K562 (cell line): ENCODE results near the gene ARHGAP9. TPM values are rescaled to one million over a fixed set of nuclear protein-coding genes. Genes with fewer than 3 reads are reported as not detected.

ENCODE experiments used
- ATAC-seq: fragments of 200-7000 bp; cut with Tn5 transposase; 3 replicates; pipeline ENCODE4 v1.9.1; 2020; ENCODE audit warnings: moderate library complexity
- BruUV-seq: library from RNA; stranded (reverse); fragments of 400-500 nt; replicated peaks from 2 replicates; lab custom pipeline; 2021; lab: Mats Ljungman, UMichigan
- CTCF ChIA-PET: fragments of 300-600 bp; formaldehyde crosslinking; extraction: SDS; loops from one replicate; lab custom pipeline; 2021; ENCODE audit warnings: low intra/inter-chr PET ratio; lab: Yijun Ruan, JAX
- POLR2A ChIA-PET: fragments of 300-600, 350-650 bp; sonication (Branson Sonifier 250); formaldehyde crosslinking; extraction: SDS; loops from one replicate; lab custom pipeline; 2021; ENCODE audit warnings: antibody characterized with exemption, inconsistent platforms; lab: Yijun Ruan, JAX
- DNase-seq, 4 experiments: peaks; one replicate each; pipeline versions ENCODE4 v3.0.0 to v3.0.0-alpha.2; 2011 to 2018; ENCODE audit warnings: low spot score in 3 of 4, mixed read lengths in 3 of 4; ENCODE audit errors: extremely low read depth in 1 of 4
- FAIRE-seq: peaks from 2 replicates; lab custom pipeline; 2011; peaks lifted over from hg19 to GRCh38; lab: Jason Lieb, UNC
- H2AFZ ChIP-seq: 2 replicates; pipeline ENCODE4 v1.6.0; 2011; ENCODE audit warnings: low read depth, low read length, control low read depth, inconsistent platforms
- H3K27ac ChIP-seq: fragments of 200-600 bp; 3 replicates; pipeline ENCODE4 v1.8.0; 2011; ENCODE audit warnings: low read depth, mild to moderate bottlenecking, control low read depth, inconsistent platforms, low read length, moderate library complexity, mixed read lengths; ENCODE audit errors: extremely low read depth
- H3K27me3 ChIP-seq, 2 experiments: fragments of 300-600 bp in 1 of 2; 2 replicates in 1 of 2; 3 replicates in 1 of 2; pipeline versions ENCODE4 v1.6.0 to v1.8.0; 2011; ENCODE audit warnings: inconsistent platforms in 2 of 2, low read length in 2 of 2, mild to moderate bottlenecking in 1 of 2, mixed read lengths in 1 of 2, moderate library complexity in 1 of 2; ENCODE audit not compliant: control insufficient read depth in 2 of 2, insufficient read depth in 2 of 2
- H3K36me3 ChIP-seq: fragments of 300-600 bp; 3 replicates; pipeline ENCODE4 v1.8.0; 2011; ENCODE audit warnings: mild to moderate bottlenecking, low read length, inconsistent platforms; ENCODE audit not compliant: control insufficient read depth, insufficient read depth
- H3K4me1 ChIP-seq, 2 experiments: fragments of 200-600 bp in 1 of 2; replicated peaks in 1 of 2; 2 replicates in 1 of 2; 3 replicates in 1 of 2; pipeline versions ENCODE4 v1.5.1 to v1.8.0; 2011; ENCODE audit warnings: inconsistent platforms in 2 of 2, low read length in 2 of 2, mild to moderate bottlenecking in 1 of 2, mixed read lengths in 1 of 2, moderate library complexity in 1 of 2; ENCODE audit not compliant: control insufficient read depth in 2 of 2, insufficient read depth in 2 of 2
- H3K4me2 ChIP-seq: 2 replicates; pipeline ENCODE4 v1.6.1; 2011; ENCODE audit warnings: low read length, control low read depth, inconsistent platforms, mixed read lengths; ENCODE audit not compliant: insufficient read depth
- H3K4me3 ChIP-seq: fragments of 200-600 bp; sonication (generic), shearing (Covaris generic); 2 replicates; pipeline ENCODE4 v1.5.1; 2016; ENCODE audit warnings: control low read depth, inconsistent platforms
- H3K79me2 ChIP-seq: fragments of 200-600 bp; 3 replicates; pipeline ENCODE4 v1.8.0; 2011; ENCODE audit warnings: low read length, inconsistent platforms; ENCODE audit not compliant: control insufficient read depth, insufficient read depth
- H3K9ac ChIP-seq, 2 experiments: 2 replicates each; pipeline versions ENCODE4 v1.6.0 to v1.6.1; 2011; ENCODE audit warnings: low read depth in 2 of 2, low read length in 2 of 2, control low read depth in 1 of 2, inconsistent platforms in 1 of 2, mild to moderate bottlenecking in 1 of 2, mixed read lengths in 1 of 2; ENCODE audit not compliant: insufficient read depth in 1 of 2
- H3K9me1 ChIP-seq: one replicate; pipeline ENCODE4 v1.6.0; 2011; ENCODE audit warnings: inconsistent platforms, mild to moderate bottlenecking, low read length, moderate library complexity; ENCODE audit not compliant: control insufficient read depth, insufficient read depth
- H3K9me3 ChIP-seq: replicated peaks from 2 replicates; pipeline ENCODE4 v1.5.1; 2011; ENCODE audit warnings: low read depth, low read length, inconsistent platforms; ENCODE audit not compliant: control insufficient read depth, insufficient read depth
- H4K20me1 ChIP-seq: replicated peaks from 2 replicates; pipeline ENCODE4 v1.6.1; 2011; ENCODE audit warnings: low read length, inconsistent platforms, mixed read lengths; ENCODE audit not compliant: control insufficient read depth, insufficient read depth
- ARHGAP35 ChIP-seq: fragments of 450-650 bp; IDR thresholded peaks from 2 replicates; pipeline ENCODE4 v1.6.1; 2018; ENCODE audit not compliant: partially characterized antibody
- MAX ChIP-seq: sonication (generic); formaldehyde crosslinking; IDR thresholded peaks from 2 replicates; pipeline ENCODE4 v1.9.0; 2022; ENCODE audit warnings: mild to moderate bottlenecking, missing genetic modification reagents
- MLLT1 ChIP-seq, 2 experiments: fragments of 450-650 bp; IDR thresholded peaks; 2 replicates each; pipeline ENCODE4 v1.6.1; 2016
- NRF1 ChIP-seq, 2 experiments: fragments of 450-650 bp; IDR thresholded peaks in 1 of 2; conservative IDR thresholded peaks in 1 of 2; 2 replicates each; pipeline ENCODE4 v1.6.1; 2014; ENCODE audit warnings: mild to moderate bottlenecking in 2 of 2
- POLR2AphosphoS5 ChIP-seq: IDR thresholded peaks from 2 replicates; pipeline ENCODE4 v1.6.1; 2011; ENCODE audit warnings: mild to moderate bottlenecking, low read depth, low read length, moderate library complexity; ENCODE audit not compliant: control insufficient read depth, insufficient read depth
- RBFOX2 ChIP-seq: fragments of 200-400 bp; formaldehyde crosslinking; IDR thresholded peaks from 2 replicates; pipeline ENCODE4 v1.6.1; 2017; ENCODE audit warnings: low read depth, mild to moderate bottlenecking, low read length, moderate library complexity
- SP1 ChIP-seq: sonication (generic); formaldehyde crosslinking; IDR thresholded peaks from 2 replicates; pipeline ENCODE4 v1.8.1; 2022; ENCODE audit warnings: mild to moderate bottlenecking, missing genetic modification reagents
- TBP ChIP-seq: optimal IDR thresholded peaks from 2 replicates; pipeline ENCODE3; 2011; ENCODE audit warnings: low read depth, low read length, improper control_type of control experiment
- THRAP3 ChIP-seq: fragments of 450-650 bp; IDR thresholded peaks from 2 replicates; pipeline ENCODE4 v1.6.1; 2016; ENCODE audit warnings: mild to moderate bottlenecking, inconsistent platforms, borderline replicate concordance
- ZBED1 ChIP-seq: IDR thresholded peaks from 2 replicates; pipeline ENCODE4 v1.6.1; 2014
- ZKSCAN8 ChIP-seq: fragments of 200-800 bp; sonication (Bioruptor generic); IDR thresholded peaks from 2 replicates; pipeline ENCODE4 v1.6.1; 2016; ENCODE audit warnings: missing genetic modification characterization, missing compliant biosample characterization
- ZNF133 ChIP-seq: fragments of 250-450 bp; sonication (Bioruptor Pico); IDR thresholded peaks from 2 replicates; pipeline ENCODE4 v1.4.0; 2020; ENCODE audit warnings: mild to moderate bottlenecking
- ZNF263 ChIP-seq: sonication (generic); formaldehyde crosslinking; IDR thresholded peaks from 2 replicates; pipeline ENCODE4 v1.8.0; 2022; ENCODE audit warnings: mild to moderate bottlenecking, missing genetic modification reagents, borderline replicate concordance
- ZNF347 ChIP-seq: fragments of 450-650 bp; formaldehyde crosslinking; IDR thresholded peaks from 2 replicates; pipeline ENCODE4 v1.4.0; 2020; ENCODE audit warnings: low read depth, mild to moderate bottlenecking, moderate library complexity
- WGBS: fragments of 100-300 bp; shearing (Covaris generic); methylation state at CpG from one replicate; pipeline ENCODE4 v1.1.6; 2016; ENCODE audit warnings: low coverage, mixed read lengths; ENCODE audit not compliant: insufficient coverage; ENCODE audit errors: missing lambda C conversion rate; 5-methylcytosine and 5-hydroxymethylcytosine counted together
- in situ Hi-C: fragments of 300-500 bp; cut with MboI; formaldehyde crosslinking; loops from 4 replicates; pipeline ENCODE4 v1.15.0; 2018; ENCODE audit warnings: inconsistent platforms, mixed read lengths
- intact Hi-C: fragments of 100-400 bp; cut with micrococcal nuclease; formaldehyde crosslinking; loops from 2 replicates; pipeline ENCODE4 v1.14.2; 2022
- polyA plus RNA-seq, 8 experiments: library from polyadenylated mRNA; depleted of rRNA in 4 of 8; stranded (reverse) in 5 of 8; unstranded in 3 of 8; fragments of >200 nt; fragmentation: Nextera tagmentation in 2 of 8; fragmentation: Illumina TruSeq in 1 of 8; extraction: Ambion mirVana in 2 of 8; extraction: Trizol in 1 of 8; gene quantifications; 2 replicates each; pipeline versions ENCODE4 v1.2.1 to v1.2.3, GENCODE V29; 2011 to 2014; ENCODE audit warnings: inconsistent platforms in 1 of 8, missing spikeins in 1 of 8
- total RNA-seq, 7 experiments: library from RNA; depleted of rRNA in 6 of 7; stranded (reverse); fragments of >200 nt in 6 of 7; fragmentation: Illumina TruSeq in 2 of 7; extraction: Trizol in 2 of 7; gene quantifications; 2 replicates each; pipeline versions ENCODE4 v1.2.1 to v1.2.3, GENCODE V29; 2011 to 2021; ENCODE audit warnings: low replicate concordance in 1 of 7
- TF ChIP-seq, protein P1 (sequence below): fragments of 450-650 bp; IDR thresholded peaks from 2 replicates; pipeline ENCODE4 v1.7.1; 2018; ENCODE audit warnings: mild to moderate bottlenecking, low read depth; ENCODE audit not compliant: partially characterized antibody
- TF ChIP-seq, protein P2 (sequence below): fragments of 250-450 bp; sonication (Bioruptor Pico); IDR thresholded peaks from 2 replicates; pipeline ENCODE4 v1.9.0; 2021; ENCODE audit warnings: mild to moderate bottlenecking

Gene ARHGAP9
- total and polyA plus RNA-seq, 9 of the 15 experiments (the other 6 are each of a cell fraction or from before 2014, with no cell fraction given) = 1.5 to 10.2 (median 5.1) TPM

DNA sequence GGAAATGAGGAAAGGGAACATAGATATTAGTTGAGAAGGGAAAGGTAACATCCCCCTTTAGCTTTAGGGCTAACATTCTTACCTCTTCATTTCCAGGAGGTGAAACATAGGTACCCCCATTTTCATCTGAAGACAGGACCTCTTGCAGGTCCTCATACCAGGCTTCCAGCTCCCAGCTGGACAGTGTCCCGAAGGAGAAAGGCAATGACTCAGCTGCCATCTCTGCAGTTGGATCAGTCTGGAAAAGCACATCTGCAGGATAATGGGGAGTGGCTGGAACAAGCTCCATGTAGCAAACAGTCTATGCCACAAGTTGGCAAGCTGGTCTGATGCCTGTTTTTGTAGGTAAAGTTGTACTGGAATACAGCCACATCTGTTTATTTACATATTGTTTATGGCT lies 37.5 kb upstream of the ARHGAP9 start (continued):
- no peak for TF ChIP-seq NRF1 (conservative IDR thresholded peaks at IDR 0.05 in 1 of 2, IDR thresholded peaks at IDR 0.05 in 1 of 2)
- TF ChIP-seq, protein P1, sequence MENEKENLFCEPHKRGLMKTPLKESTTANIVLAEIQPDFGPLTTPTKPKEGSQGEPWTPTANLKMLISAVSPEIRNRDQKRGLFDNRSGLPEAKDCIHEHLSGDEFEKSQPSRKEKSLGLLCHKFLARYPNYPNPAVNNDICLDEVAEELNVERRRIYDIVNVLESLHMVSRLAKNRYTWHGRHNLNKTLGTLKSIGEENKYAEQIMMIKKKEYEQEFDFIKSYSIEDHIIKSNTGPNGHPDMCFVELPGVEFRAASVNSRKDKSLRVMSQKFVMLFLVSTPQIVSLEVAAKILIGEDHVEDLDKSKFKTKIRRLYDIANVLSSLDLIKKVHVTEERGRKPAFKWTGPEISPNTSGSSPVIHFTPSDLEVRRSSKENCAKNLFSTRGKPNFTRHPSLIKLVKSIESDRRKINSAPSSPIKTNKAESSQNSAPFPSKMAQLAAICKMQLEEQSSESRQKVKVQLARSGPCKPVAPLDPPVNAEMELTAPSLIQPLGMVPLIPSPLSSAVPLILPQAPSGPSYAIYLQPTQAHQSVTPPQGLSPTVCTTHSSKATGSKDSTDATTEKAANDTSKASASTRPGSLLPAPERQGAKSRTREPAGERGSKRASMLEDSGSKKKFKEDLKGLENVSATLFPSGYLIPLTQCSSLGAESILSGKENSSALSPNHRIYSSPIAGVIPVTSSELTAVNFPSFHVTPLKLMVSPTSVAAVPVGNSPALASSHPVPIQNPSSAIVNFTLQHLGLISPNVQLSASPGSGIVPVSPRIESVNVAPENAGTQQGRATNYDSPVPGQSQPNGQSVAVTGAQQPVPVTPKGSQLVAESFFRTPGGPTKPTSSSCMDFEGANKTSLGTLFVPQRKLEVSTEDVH = no peak
- TF ChIP-seq SP1 (CRISPR knock-in tag) = 0 out of 2 replicates have a peak, but pooled peaks have one; percentile 13
- TF ChIP-seq, all 486 proteins: peak for 17

GRCh38 chr12:57516617-57517153 lies 37.0 kb upstream of the ARHGAP9 start:
- H3K4me3 ChIP-seq = no peak overlapping the region
- CTCF ChIA-PET = no interaction called here
- peak overlapping the region in 1 of 2 experiments; percentile 53; a peak in 3 of 4 replicates for H3K9ac ChIP-seq
- intact Hi-C loops = no loop called here
- peaks cover 81% of the 10 kb centered on the region for H3K36me3 ChIP-seq
- no peak for FAIRE-seq
- BruUV-seq = no TSS peak
- WGBS = 79% methylated on average over 11 of the region's 11 CpGs
- no peak for ATAC-seq
- peak overlapping the region; percentile 59; the same call in 2 of the 3 replicates for H3K27ac ChIP-seq
- in situ Hi-C loops = no loop called here
- H4K20me1 ChIP-seq = peaks cover 52% of the 10 kb centered on the region
- no peak for DNase-seq
- no peaks in the 10 kb centered on the region for H3K27me3 ChIP-seq
- no peaks in the 10 kb centered on the region for H3K9me3 ChIP-seq
- peaks cover 7% of the 10 kb centered on the region for H3K9me1 ChIP-seq
- peaks cover 13 to 27% of the 10 kb centered on the region in 2 experiments for H3K4me1 ChIP-seq
- no peak overlapping the region for H2AFZ ChIP-seq
- peaks cover 41% of the 10 kb centered on the region for H3K79me2 ChIP-seq
- H3K4me2 ChIP-seq = peak overlapping the region; percentile 99; the same call in 1 of the 2 replicates
- POLR2A ChIA-PET = interaction anchor here (0.6 to 10.1 kb wide), 24 partner anchors 7 to 392 kb away, joined by 3 to 184 read pairs (median 4); partner anchors contain the start of gene DCTN2
- TF ChIP-seq MAX (no peak), ZKSCAN8 (CRISPR knock-in tag) (0 out of 2 replicates have a peak, but pooled peaks have one; percentile 33), RBFOX2 (peak; percentile 69), ARHGAP35 (peak; percentile 27), POLR2AphosphoS5 (peak; percentile 27; the same call in 1 of the 2 replicates), THRAP3 (peak; percentile 89; the same call in 1 of the 2 replicates), MLLT1 (IDR thresholded peaks at IDR 0.05) (peak in 1 of 2 experiments; percentile 63; a peak in 2 of 4 replicates), ZNF263 (CRISPR knock-in tag) (0 out of 2 replicates have a peak, but pooled peaks have one; percentile 15), TBP (no peak), ZNF133 (no peak), SP1 (CRISPR knock-in tag) (peak; percentile 62; the same call in 1 of the 2 replicates), ZBED1 (0 out of 2 replicates have a peak, but pooled peaks have one; percentile 45), ZNF347 (no peak)
- TF ChIP-seq, protein P2, sequence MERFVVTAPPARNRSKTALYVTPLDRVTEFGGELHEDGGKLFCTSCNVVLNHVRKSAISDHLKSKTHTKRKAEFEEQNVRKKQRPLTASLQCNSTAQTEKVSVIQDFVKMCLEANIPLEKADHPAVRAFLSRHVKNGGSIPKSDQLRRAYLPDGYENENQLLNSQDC (CRISPR knock-in tag) = no peak
